NK-92 (cell line): ENCODE results near the gene CNOT4.
"Not testable (repeated sequence)": the region's sequence is repeated elsewhere in the genome, so short reads cannot be mapped to it uniquely, and the experiment has no call there.

Source experiments
- DNase-seq: peaks from one replicate; lab custom pipeline; 2025; ENCODE audit not compliant: unreplicated experiment; lab: John Stamatoyannopoulos, UW

CNOT4 gene

GRCh38 chr7:135366843-135367508 is 142.9 kb downstream of the CNOT4 start:
- DNase-seq: no peak

GRCh38 chr7:135365721-135366120 is 144.2 kb downstream of the CNOT4 start:
- DNase-seq: no peak

GRCh38 chr7:135364206-135364605 is 145.7 kb downstream of the CNOT4 start:
- no peak for DNase-seq

- no peak for DNase-seq
These were observed 147.0 kb downstream of the CNOT4 start for GRCh38 chr7:135362871-135363270.

GRCh38 chr7:135361788-135362187 is 148.1 kb downstream of the CNOT4 start:
- no peak for DNase-seq

- no peak for DNase-seq
These were observed 150.3 kb downstream of the CNOT4 start for GRCh38 chr7:135359615-135360014.

GRCh38 chr7:135355377-135356048 is 154.4 kb downstream of the CNOT4 start:
- DNase-seq: no peak

GRCh38 chr7:135353832-135354231 is 156.1 kb downstream of the CNOT4 start:
- no peak for DNase-seq

GRCh38 chr7:135352285-135352684 is 157.6 kb downstream of the CNOT4 start:
- no peak for DNase-seq

- not testable (repeated sequence) for DNase-seq
These were observed 158.8 kb downstream of the CNOT4 start for GRCh38 chr7:135351070-135351469.

GRCh38 chr7:135349746-135350145 is 160.2 kb downstream of the CNOT4 start:
- no peak for DNase-seq

GRCh38 chr7:135348493-135348892 is 161.4 kb downstream of the CNOT4 start:
- DNase-seq: no peak

- DNase-seq: no peak
These were observed 166.5 kb downstream of the CNOT4 start for GRCh38 chr7:135343361-135343760.

- no peak for DNase-seq
These were observed 167.0 kb downstream of the CNOT4 start for GRCh38 chr7:135342887-135343286.

GRCh38 chr7:135341049-135341448 is 168.9 kb downstream of the CNOT4 start:
- no peak for DNase-seq

- no peak for DNase-seq
These were observed 171.8 kb downstream of the CNOT4 start for GRCh38 chr7:135337977-135338550.

GRCh38 chr7:135337506-135337905 is 172.4 kb downstream of the CNOT4 start:
- DNase-seq: no peak

GRCh38 chr7:135335628-135336139 is 174.2 kb downstream of the CNOT4 start:
- no peak for DNase-seq

- DNase-seq: no peak
These were observed 174.9 kb downstream of the CNOT4 start for GRCh38 chr7:135334830-135335543.

GRCh38 chr7:135333946-135334345 is 176.0 kb downstream of the CNOT4 start:
- DNase-seq: no peak

GRCh38 chr7:135333200-135333599 is 176.7 kb downstream of the CNOT4 start:
- no peak for DNase-seq

- no peak for DNase-seq
These were observed 179.8 kb downstream of the CNOT4 start for GRCh38 chr7:135330088-135330487.
